GM15510 (cell line): ENCODE measurements around the gene STAP1.

ENCODE experiments used
- POLR2A ChIP-seq: IDR thresholded peaks from 3 replicates; pipeline ENCODE4 v1.6.1; 2011; ENCODE audit warnings: borderline replicate concordance; ENCODE audit not compliant: insufficient read length; ENCODE audit errors: extremely low read depth

Gene STAP1

GRCh38 chr4:67554096-67554495 lies 4.4 kb upstream of the STAP1 start:
- no peak for TF ChIP-seq POLR2A

DNA sequence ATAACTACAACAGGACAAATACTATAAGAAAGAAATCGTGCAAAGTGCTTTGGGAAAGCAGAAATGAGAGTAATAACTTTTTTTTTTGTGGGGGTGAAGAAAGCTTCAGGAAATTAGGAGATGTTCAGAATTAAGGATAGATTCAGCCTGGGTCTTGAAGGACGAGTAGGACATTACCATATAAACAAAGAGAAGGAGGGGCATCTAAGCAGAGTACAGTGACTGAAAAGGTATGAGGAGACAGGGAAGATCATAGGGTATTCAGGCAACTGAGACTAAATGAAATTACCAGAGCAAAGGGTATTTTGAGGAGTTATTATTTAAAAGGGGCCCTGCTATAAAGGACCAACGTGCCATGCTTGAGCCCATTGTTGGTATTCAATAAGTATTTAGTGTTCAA lies 3.1 kb upstream of the STAP1 start:
- TF ChIP-seq POLR2A, result no peak

DNA sequence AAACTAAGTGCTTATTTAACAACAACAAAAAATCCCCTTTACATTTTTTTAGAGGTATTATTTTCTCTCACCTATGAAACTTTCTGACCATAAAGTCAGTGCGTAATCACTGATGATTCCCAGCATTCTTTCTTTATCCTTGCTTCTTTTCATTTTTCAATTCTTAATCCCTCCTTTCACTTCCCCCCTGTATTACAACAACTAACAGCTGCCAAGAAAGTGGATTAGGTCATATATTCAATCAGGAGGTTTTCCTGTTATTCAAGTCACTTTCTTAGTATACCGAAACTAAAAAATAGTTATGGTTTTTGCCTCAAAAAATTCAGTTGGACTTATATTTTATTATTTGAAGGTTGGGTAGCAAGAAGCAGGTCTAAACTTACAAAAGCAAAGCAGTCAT lies 2.1 kb upstream of the STAP1 start:
- no peak for TF ChIP-seq POLR2A

DNA sequence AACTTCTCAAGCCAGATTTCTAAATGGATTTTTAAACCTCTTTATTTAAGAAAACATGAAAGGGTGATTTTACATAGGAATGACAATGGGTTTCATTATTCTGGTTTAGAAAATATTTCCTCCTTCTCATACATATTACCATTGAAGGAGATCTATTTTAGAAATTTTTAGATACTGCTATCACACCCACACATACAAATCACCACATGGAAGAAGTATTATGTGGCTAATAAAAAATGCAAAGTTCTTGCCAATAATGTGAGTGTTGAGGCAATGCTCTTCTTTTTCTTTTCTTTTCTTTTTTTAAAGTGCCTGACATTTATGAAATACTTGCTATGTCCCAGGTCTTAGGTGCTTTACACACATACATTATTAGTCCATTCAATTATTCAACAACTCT lies 6.8 kb downstream of the STAP1 start:
- no peak for TF ChIP-seq POLR2A

- no peak for TF ChIP-seq POLR2A
These were observed 7.8 kb downstream of the STAP1 start for GRCh38 chr4:67566335-67566734.

DNA sequence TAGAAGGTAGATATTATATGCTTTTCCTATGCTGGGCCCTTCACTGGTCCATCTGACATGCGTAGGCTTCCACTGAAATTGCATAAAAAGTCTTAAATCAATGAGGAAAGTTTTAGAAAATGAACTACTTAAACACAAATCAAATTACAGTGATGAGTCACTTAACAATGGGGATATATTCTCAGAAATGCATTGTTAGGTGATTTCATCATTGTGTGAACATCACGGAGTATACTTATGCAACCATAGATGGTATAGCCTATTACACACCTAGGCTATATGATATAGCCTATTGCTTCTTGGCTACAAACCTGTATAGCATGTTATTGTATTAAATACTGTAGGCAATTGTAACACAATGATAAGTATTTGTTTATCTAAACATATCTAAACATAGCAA lies 10.3 kb downstream of the STAP1 start:
- no peak for TF ChIP-seq POLR2A

- no peak for TF ChIP-seq POLR2A
These were observed 12.0 kb downstream of the STAP1 start for GRCh38 chr4:67570537-67570936.

- no peak for TF ChIP-seq POLR2A
These were observed 13.4 kb downstream of the STAP1 start for GRCh38 chr4:67571975-67572374.

DNA sequence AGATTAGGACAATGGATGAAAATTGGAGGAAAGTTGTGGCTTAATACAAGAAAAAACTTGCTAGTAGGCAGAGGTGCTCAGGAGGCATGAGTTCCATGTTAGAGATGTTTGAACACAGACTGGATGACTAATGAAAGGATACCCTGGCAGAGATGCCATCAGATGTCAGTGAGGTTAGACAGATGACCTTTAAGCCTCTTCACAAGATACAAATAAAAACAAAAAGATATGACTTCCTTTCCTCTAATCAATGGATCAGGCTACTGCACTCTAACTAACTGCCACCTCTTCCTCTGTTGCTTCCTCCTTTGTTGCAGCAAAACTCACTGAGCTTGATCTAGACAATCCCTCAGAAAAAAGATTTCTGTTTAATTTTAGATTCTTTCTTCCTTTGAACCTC lies 14.7 kb downstream of the STAP1 start:
- TF ChIP-seq POLR2A, result no peak

DNA sequence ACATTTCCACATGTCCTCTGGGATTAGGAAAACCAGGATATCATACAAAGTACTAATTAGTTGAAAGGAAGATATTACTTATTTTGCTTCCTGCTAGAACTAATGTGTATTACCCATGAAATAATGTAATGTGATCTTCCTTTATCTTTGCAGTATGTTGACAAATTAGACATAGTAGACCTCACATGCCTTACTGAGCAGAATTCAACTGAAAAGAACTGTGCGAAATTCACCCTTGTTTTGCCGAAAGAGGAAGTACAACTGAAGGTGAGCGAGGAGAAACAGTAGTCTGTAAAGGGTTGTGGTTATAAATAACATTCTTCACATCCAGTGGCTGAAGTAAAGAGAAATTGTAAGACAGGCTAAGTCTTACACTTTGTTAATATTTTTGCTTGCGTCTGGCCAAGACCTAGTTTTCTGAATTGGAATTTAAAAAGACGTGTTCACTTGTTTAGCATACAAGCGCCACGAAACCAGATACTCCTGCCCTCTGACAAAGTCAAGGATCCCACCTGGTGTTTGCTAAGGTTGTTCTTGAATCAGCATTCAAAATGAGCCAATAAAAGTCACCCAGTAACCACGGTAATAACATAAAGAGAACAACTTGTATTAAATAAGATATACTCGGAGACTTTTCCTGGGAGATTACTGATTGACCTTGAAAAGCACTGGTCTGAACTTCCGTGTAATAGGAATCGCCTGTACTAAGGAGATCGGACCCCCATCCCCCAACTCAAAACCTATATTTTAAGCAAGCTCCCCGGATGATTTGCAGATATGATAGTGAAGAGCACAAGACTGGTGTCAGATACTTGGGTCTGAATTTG lies 16.9 kb downstream of the STAP1 start:
- no peak for TF ChIP-seq POLR2A

DNA sequence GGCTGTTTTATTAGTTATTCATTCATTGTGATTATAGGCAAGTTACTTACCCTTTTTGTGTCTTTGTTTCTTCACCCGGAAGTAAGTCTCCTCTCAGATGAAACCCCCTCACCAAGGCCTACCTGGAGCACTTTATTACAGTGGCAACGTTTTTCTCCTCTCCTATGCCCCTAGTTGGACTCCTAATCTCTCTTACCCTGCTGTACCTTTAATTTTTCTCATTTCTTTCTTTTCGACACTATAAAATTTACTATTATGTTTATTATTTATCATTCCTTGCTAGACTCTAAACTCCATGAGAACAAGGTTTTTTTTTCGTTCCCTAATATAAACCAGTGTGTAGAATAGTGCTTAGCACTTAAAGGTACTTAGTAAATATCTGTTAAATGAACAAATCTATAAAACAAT lies 17.5 kb downstream of the STAP1 start:
- no peak for TF ChIP-seq POLR2A

DNA sequence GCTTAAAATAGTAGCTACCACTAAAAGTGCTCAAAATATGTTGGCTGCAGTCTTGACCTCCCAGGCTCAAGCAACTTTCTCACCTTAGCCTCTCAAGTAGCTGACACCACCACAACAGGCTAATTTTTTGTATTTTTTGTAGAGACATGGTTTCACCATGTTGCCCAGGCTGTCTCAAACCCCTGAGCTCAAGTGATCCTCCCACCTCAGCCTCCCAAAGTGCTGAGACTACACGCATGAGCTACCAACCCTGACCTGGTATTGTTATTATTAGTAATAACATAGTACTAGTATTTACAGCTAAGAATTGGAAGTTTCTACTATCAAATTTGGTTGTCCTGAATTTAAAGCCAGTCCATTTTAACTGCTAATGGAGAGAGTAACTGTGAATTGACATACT lies 18.0 kb downstream of the STAP1 start:
- no peak for TF ChIP-seq POLR2A

GRCh38 chr4:67580577-67580976 lies 22.1 kb downstream of the STAP1 start:
- TF ChIP-seq POLR2A, result no peak

DNA sequence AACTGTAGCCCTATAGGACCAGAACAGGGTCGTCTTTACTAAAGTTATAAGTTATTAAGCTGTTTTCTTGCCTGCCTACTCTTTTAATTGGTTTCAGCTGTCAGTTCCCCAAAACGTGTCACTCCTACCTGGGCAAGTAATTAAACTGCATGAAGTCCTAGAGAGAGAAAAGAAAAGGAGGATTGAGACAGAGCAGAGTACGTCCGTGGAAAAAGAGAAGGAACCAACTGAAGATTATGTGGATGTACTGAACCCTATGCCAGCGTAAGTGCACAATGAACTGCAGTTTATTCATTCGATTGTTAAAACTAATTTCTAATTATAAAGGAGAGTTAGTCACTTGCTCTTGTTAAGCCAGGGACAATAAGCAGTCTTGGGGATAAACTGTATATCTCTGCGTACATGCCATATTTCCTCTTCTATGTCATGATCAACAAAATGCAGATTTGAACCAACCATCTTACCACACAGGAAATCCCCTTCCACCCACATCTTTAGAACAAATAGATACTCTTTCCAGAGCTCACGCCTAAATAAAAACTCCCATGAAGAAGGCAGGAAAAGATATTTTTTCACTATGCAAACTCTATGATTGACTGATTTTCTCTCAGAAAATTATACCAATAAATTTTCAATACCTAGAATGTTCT lies 22.8 kb downstream of the STAP1 start:
- no peak for TF ChIP-seq POLR2A

GRCh38 chr4:67581913-67582312 lies 23.4 kb downstream of the STAP1 start:
- TF ChIP-seq POLR2A, result no peak

DNA sequence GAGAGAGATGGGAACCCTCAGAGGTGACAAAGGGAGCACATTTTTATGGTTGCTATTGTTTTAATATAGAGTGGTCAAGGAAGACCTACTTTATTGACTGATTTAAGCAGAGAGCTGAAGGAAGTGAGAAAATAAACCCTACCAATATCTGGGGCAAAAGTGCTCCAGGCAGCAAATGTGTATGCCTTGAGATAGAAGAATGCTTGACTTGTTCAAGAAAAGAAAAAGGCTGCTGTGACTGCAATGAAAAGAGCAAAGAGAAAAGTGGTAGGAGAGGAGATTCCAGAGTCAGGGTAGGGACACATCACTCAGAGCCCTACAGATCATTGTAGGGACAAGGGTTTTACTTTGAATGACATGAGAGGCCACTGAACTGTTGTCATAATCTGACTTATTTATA lies 26.0 kb downstream of the STAP1 start:
- no peak for TF ChIP-seq POLR2A

- no peak for TF ChIP-seq POLR2A
These were observed 28.6 kb downstream of the STAP1 start for GRCh38 chr4:67587156-67587555.

DNA sequence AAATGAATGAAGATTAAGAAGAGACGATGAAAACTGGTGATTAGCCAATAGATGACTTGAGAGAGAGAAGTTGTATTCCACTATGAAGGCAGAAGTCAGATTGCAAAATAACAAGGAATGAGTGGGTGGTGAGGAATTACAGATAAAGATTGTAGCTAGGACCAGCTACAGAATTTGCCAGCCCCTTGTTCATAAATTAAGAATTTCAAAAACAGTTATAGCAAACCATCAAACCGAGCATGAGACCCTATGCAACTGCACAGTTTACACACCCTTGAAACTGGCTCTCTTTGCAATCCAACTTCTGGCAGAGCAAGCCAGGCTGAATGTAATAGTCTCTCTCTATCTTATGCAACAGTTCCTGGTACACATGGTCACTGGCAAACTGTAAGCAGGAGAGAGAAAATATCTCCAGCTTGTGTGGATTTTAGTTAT lies 35.2 kb downstream of the STAP1 start:
- TF ChIP-seq POLR2A, result no peak
